K562 (cell line): ENCODE data around the gene CRX. TPM values are rescaled to one million over a fixed set of nuclear protein-coding genes. Genes with fewer than 3 reads are reported as not detected.

ENCODE experiments used
- CUX1 ChIP-seq: fragments of 200-800 bp; sonication (Bioruptor generic); IDR thresholded peaks from 2 replicates; pipeline ENCODE4 v1.6.1; 2016; ENCODE audit warnings: missing genetic modification characterization, missing compliant biosample characterization
- CXXC5 ChIP-seq: fragments of 250-450 bp; sonication (Bioruptor Pico); IDR thresholded peaks from 2 replicates; pipeline ENCODE4 v1.8.0; 2022; ENCODE audit warnings: inconsistent platforms, mild to moderate bottlenecking, moderate library complexity
- DACH1 ChIP-seq: fragments of 450-650 bp; IDR thresholded peaks from 2 replicates; pipeline ENCODE4 v1.6.1; 2018; ENCODE audit not compliant: partially characterized antibody
- NR0B1 ChIP-seq: fragments of 450-650 bp; IDR thresholded peaks from one replicate; pipeline ENCODE4 v1.6.1; 2018; ENCODE audit warnings: mild to moderate bottlenecking, moderate library complexity; ENCODE audit not compliant: partially characterized antibody
- PML ChIP-seq: IDR thresholded peaks from 2 replicates; pipeline ENCODE4 v1.6.1; 2012; ENCODE audit warnings: low read length, inconsistent platforms
- ZBTB11 ChIP-seq, 3 experiments: fragments of 200-800 bp in 1 of 3; fragments of 250-450 bp in 1 of 3; fragments of 450-650 bp in 1 of 3; sonication (Bioruptor Pico) in 1 of 3; sonication (Bioruptor generic) in 1 of 3; formaldehyde crosslinking in 1 of 3; IDR thresholded peaks; 2 replicates each; pipeline versions ENCODE4 v1.6.1 to v1.8.0; 2016 to 2022; ENCODE audit warnings: mild to moderate bottlenecking in 2 of 3, missing genetic modification characterization in 2 of 3, missing compliant biosample characterization in 1 of 3, moderate library complexity in 1 of 3
- ZNF639 ChIP-seq, 2 experiments: fragments of 200-800 bp in 1 of 2; sonication (Bioruptor generic) in 1 of 2; sonication (generic) in 1 of 2; formaldehyde crosslinking in 1 of 2; IDR thresholded peaks in 1 of 2; conservative IDR thresholded peaks in 1 of 2; 2 replicates each; pipeline versions ENCODE4 v1.5.0 to v1.6.1; 2016 to 2020; ENCODE audit warnings: missing compliant biosample characterization in 1 of 2, missing genetic modification characterization in 1 of 2, missing genetic modification reagents in 1 of 2
- polyA plus RNA-seq, 8 experiments: library from polyadenylated mRNA; depleted of rRNA in 4 of 8; stranded (reverse) in 5 of 8; unstranded in 3 of 8; fragments of >200 nt; fragmentation: Nextera tagmentation in 2 of 8; fragmentation: Illumina TruSeq in 1 of 8; extraction: Ambion mirVana in 2 of 8; extraction: Trizol in 1 of 8; gene quantifications; 2 replicates each; pipeline versions ENCODE4 v1.2.1 to v1.2.3, GENCODE V29; 2011 to 2014; ENCODE audit warnings: inconsistent platforms in 1 of 8, missing spikeins in 1 of 8
- total RNA-seq, 7 experiments: library from RNA; depleted of rRNA in 6 of 7; stranded (reverse); fragments of >200 nt in 6 of 7; fragmentation: Illumina TruSeq in 2 of 7; extraction: Trizol in 2 of 7; gene quantifications; 2 replicates each; pipeline versions ENCODE4 v1.2.1 to v1.2.3, GENCODE V29; 2011 to 2021; ENCODE audit warnings: low replicate concordance in 1 of 7

CRX gene
- total and polyA plus RNA-seq, 9 of the 15 experiments (the other 6 are each of a cell fraction or from before 2014, with no cell fraction given) = 0.01 TPM; not detected in 8

GRCh38 chr19:47878906-47879305 lies 57.2 kb downstream of the CRX start (continued):
- TF ChIP-seq ZNF639 (CRISPR knock-in tag; conservative IDR thresholded peaks at IDR 0.05 in 1 of 2, IDR thresholded peaks at IDR 0.05 in 1 of 2) = no peak
- TF ChIP-seq CXXC5 (CRISPR knock-in tag) = no peak
- no peak for TF ChIP-seq ZBTB11 (CRISPR knock-in tag; IDR thresholded peaks at IDR 0.05)
- TF ChIP-seq PML = no peak
- TF ChIP-seq DACH1 = no peak
- no peak for TF ChIP-seq CUX1 (CRISPR knock-in tag)
- no peak for TF ChIP-seq NR0B1
